GM21717 (cell line): ENCODE measurements around the gene NMNAT2.

ENCODE experiments used
- ATAC-seq: cut with Tn5 transposase; IDR thresholded peaks from one replicate; pipeline ENCODE4 v1.9.1; 2021; ENCODE audit warnings: mild to moderate bottlenecking, moderate library complexity; ENCODE audit not compliant: unreplicated experiment

NMNAT2 gene

DNA sequence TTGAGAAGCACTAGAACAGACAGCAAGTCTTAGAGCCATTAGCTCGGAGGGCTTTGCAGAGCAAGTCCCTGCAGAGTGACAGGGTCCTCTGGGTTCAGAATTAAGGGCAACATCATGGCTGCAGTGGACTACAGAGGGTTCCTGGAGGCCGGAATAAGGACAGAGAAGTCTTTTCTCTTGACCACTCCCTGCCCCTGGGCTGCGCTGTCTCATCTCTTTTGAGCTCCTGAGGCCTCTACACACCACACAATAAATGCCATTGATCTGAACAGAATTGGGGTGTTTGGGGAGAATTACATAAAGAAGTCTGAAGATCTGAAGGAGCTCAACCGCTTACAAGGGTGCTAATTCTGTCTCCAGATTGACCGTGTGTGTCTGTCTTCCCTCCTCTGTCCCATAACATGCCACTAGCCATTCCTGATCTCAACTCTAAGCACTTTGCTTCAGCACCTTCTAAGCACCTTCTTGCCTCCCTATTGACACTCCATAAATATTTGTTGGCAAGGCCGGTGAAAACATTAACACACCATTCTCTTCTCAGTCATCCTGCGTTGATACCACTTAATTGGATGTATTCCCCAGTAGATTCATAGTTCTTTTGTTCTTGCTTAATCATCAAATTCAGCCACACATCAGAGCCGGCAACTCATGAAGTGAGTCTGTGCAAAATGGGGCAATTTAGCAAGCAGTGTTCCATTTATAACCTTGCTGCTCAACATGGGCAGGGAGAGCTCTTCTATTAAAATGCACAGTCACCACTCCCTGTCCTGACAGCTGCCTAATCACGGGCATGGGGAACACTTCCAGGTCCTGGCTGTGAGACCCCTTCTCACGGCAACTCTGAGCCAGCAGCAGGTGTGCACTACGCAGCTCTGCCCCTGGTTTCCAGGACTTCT, 49.7 kb downstream of the NMNAT2 start:
- no peak for ATAC-seq

DNA sequence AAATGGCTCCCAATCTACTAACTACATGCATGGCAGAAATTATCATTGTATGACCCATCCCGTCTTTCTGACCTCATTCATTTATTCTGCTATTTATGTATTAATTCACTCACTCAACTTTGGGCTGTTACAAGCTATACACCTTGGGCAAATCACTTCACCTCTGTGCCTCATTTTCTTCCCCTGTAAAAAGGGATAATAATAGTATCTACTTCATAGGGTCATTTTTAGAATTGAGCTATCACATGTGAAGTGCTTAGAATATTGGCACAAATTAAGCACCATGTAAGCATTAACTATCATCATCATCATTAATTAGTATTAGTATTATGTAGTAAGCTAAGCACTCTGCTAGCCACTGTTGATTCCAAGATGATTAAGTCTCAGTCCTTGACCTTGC, 52.1 kb downstream of the NMNAT2 start:
- no peak for ATAC-seq

DNA sequence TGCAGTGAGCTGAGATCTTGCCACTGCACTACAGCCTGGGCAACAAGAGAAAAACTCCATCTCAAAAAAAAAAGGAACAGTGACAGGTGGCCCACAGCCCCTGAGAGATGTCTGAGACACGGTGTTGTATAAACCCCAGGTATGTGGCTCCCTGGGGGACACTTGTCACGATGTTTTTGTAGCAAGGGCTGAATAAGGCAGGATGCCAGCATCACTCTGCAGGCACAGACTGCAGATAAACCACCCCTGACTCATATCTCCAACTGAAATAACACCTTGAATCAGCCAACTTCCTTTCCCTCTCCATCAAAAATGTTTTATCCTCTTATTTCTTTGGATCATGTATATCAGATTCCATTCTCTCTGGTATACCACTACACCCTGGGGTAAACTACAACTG, 52.5 kb downstream of the NMNAT2 start:
- no peak for ATAC-seq

DNA sequence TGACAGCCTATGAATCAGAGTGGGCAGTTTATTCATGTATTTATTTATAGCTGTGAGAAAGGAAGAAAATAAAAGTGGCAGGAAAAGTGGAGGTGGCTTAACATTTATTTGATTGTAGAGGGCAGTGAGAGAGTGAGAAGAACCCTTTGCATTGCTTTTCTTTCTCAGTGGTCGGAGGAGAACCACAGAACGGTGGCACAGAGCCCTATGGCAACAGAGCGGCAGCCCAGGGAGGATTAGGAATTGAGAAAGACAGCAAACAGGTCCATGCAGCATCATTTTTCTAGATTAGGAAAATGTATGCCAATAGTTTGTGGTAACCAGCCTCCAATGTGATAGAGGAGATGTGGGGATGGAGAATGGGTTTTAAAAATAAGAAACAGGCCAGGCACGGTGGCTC, 53.1 kb downstream of the NMNAT2 start:
- no peak for ATAC-seq

DNA sequence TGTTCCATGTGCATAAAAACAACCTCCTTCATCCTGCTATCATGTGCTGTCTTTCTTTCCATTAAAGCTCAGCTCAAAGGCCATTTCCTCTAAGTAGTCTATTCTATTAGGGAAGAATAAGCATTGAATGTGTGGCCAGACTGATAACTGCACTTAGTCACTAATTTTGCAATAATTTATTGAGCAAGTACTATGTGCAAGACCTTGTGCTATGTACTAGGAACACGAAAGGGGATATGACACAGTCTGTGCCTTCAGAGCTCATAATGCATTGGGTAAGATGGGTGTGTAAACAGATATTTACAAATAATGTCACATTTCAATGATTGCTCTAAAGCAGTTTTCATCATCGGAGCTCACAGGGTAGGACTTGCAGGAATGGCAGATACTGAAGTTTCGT, 54.2 kb downstream of the NMNAT2 start:
- ATAC-seq = no peak

DNA sequence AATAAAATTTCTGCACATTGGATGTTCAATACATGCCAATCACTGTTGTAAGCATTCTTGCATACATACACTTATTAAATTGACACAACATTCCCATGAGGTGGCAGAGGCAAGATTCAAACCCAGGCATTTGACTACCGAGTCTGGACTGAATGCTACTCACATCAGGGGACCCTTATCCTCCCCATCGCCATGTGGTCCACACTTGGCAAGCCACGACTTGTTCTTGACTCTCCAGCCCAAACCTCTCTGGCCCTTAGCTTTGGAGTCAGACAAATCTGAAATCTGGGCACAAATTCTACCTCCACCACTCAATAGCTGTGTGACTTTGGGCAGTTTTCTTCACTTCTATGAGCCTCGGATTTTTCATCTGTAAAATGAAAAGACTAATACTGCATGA, 57.1 kb downstream of the NMNAT2 start:
- ATAC-seq = no peak

DNA sequence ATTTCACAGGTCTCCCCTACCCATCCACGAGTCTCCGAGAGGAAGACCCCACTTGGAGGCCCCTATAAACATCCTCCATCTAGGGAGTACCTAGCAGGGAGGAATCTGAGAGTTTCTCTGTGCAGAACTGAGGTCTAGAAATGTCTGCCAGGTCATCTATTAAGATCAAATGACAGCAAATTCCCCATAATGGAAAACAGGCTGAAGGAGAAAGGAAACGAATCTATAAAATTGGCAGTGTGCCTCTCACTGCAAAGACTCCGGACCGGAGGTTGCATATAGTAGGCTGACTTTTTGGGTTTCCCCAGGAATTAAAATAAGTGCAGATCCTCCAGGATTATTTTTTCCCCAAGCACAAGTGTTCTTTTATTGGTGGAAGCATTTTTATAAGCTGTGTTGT, 57.7 kb downstream of the NMNAT2 start:
- ATAC-seq = no peak

DNA sequence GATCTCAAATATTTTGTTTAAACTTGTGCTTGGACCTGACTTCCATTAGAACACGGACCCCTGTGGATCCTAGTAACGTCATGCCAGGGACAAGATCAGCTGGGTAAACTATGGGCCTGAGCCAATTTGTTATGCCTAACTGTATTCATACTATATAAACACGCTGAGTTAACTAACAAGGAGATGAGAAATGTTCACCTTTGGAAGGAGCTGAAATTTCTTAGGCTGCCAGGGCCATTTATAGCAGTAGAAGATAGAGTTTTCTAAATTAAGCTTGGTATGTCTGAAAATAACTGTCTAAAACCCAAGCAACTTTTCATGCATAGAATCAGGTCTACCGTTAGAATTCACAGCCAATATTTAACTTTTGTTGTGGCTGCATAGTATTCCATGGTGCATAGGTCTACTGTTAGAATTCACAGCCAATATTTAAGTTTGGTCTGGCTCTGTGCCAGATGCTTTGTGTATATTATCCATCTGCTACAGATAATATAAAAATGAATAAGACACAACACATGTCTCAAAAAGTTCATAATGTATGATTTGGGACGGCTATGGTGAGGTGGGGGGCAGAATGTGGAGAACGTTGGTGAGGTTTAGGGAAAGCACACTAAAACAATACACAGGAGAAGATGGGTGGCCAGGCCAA, 61.5 kb downstream of the NMNAT2 start:
- ATAC-seq = no peak

DNA sequence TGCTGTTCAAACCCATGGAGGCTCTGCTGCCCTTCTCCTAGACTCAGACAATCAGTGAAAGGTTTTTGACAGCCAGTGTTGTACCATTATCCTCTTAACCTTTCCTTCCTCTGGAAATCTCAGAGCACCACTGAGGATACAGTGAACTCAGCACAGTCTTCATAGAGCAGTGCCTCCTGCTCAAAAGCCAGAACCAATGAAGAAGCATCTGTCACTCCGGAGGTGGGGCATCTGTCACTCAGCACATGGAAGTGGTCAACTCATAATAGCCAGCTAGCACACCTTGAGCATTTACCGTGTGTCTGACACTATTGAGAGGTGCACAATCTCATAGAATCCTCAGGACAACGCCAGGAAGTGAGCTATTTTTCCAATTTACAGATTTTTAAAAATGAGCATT, 62.4 kb downstream of the NMNAT2 start:
- no peak for ATAC-seq

DNA sequence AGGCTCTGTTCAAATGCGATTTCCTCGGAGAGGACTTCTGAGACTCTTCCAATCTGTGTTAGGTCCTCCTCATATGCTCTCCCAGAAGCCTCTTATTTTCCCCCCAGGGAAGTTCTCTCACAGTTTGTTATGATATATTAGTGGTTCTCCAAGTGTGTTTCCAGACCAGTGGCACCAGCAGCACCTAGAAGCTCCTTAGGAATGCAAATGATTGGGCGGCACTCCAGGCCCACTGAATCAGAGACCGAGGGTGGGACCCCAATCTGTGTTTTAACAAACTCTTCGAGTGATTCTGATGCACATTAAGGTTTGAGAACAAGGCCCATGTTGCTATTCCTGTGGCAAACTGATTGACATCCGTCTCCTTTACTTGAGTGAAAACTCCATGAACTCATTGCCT, 63.0 kb downstream of the NMNAT2 start:
- ATAC-seq = no peak

DNA sequence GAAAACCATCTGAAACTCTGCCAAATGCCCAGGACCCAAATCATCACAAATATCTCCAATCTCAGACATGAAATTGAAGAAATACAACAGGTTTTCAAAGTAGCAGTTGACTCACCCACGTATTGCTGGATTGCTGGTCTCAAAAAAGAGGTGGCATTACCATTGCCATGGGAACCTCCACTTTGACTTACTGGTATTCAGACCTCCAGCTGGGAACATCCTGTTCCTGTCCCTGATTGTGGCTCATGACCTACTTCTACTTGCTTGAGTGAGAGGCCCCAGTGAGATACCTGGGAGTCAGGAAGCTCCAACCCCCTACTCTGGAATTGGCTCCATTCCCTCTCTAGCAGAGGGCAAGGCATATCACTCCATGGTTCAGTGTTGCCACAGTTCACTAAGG, 64.6 kb downstream of the NMNAT2 start:
- ATAC-seq = no peak

DNA sequence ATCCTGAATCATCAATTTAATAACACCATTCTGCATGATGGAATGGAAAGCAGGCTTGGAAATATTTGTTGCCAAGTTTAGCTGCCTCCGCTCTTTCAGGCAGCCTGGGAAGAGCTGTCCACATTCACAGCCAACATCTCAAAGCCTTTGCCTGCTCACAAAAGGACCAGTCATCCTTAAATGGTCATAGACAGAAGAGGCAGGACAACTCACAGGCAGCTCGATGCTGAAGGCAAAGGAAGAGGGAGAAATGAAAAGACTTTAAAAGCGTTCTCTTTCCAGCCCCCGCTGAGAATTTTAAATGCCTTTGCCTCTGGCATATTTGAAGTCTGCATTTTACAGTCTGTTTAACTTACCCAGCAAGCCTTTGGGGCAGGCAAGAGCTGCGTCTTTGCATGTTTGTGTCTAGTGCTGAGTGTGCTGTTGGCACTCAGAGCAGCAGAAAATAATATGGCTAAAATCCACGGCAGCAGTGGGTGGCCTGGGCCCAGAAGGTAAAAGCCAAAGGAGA, 68.9 kb downstream of the NMNAT2 start:
- ATAC-seq = no peak

DNA sequence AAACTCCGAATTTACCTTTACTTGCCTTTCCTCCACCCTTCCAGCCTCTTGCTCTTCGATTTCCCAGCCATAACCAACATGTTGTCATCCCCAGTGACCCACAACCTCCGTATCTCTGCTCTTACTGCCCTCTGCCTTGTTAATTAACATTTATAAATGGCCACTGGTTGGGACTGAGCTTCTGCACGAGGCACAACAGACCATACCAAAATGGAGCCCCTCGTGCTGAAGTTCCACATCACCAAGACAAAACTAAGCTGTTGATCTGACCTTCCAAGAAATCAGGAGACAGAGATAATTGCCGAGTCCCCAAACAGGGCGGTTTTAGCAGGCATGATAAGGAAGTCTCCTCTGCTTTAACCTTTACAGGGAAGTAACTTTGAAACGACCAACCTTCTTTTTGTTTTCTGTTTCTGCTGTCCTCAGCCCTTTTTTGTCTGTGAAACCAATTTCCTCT, 71.9 kb downstream of the NMNAT2 start:
- ATAC-seq = no peak

DNA sequence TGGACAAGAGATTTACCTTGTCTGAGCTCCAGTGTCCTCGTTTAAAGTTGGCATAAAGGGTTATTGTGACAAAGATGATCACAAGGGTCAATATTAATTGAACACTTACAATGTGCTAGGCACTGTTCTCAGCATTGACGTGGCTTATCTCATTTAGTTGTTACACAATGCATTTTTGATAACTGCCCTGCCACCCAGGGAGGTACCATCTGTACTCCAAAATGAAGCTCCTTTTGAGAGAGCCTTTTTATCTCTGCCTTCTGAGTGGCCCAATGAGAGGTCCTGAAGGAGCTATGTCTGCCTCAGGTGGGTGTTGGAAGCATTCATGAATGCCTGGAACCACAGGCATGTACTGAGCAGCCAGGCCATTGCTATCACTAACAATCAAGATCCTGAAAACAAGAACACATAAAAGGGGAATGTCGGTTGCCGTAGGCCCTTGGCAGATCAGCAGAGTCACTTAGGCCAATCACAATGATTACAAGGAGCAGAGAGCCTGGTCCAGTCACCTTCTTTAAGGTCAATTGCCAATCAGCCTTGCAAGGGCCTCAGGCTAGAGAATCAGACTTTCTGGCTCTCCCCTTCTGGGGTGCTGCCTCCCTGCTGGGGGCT, 78.5 kb downstream of the NMNAT2 start:
- no peak for ATAC-seq

DNA sequence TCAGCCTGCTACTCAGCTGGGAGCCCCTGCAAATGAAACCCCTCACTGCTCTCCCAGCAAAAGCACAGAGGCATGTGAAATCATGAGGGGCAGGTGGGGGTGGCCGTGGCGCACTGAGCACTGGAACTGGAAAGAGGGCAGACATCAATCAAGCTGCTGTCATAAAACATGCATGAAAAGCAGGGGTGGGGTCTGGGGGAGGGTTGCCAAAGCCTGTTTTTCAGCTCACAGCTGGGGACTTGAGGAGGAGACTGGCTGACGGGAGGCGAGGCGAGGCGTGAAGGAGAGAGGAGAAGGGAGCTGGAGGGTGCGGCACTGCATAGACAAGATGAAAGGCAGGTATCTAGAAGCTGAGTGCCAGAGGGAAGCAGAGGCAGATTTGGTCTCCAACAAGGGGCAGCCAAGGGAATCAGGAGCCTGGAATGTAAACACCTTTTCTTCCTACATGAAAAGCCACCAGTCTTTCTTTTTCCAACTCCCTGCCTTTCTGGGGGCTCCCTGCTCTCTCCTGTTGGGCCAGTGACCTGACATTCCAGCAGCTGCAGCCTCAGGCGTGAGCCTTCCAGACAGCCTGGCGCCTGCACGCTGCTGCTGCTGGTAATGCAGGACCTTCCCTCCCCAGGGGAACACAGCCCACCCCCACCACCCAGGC, 87.0 kb downstream of the NMNAT2 start:
- no peak for ATAC-seq

DNA sequence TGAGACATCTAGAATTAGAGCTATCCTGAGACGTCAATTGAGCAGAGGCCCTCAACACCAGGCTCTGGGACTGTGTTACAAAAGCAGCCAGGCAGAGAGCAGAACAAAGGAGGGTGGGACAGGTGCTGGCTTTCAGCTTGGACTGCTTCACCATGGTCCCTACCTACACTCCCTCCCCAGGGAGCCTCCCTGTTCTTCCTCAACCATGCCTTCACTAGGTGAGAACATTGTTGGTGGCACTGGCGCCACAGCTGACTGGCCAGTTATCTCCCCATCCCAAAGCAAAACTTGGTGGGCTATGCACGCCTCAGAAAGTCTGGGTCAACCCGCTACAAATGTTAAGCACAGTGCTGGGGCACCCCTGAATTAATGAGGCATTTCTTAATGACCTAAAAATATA, 87.8 kb downstream of the NMNAT2 start:
- ATAC-seq = no peak

DNA sequence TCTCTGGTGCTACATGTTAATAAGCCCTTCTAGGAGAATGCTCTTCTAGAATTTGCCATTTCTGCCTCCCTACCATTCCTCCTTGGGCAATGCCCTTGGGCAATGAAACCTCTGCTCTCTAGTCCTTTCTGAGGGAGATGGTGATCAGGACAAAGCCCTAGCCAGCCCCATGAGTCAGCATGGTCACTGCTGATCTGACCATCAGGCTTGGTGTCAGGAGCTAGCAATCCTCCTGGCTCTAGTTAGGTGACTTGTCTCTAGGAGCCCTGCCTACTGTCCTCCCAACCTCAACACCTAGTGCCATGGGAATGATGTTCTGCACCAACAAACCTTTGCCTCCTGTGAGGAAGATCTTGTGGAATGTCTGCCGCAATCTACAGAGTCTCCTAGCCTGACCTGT, 89.8 kb downstream of the NMNAT2 start:
- ATAC-seq = no peak

DNA sequence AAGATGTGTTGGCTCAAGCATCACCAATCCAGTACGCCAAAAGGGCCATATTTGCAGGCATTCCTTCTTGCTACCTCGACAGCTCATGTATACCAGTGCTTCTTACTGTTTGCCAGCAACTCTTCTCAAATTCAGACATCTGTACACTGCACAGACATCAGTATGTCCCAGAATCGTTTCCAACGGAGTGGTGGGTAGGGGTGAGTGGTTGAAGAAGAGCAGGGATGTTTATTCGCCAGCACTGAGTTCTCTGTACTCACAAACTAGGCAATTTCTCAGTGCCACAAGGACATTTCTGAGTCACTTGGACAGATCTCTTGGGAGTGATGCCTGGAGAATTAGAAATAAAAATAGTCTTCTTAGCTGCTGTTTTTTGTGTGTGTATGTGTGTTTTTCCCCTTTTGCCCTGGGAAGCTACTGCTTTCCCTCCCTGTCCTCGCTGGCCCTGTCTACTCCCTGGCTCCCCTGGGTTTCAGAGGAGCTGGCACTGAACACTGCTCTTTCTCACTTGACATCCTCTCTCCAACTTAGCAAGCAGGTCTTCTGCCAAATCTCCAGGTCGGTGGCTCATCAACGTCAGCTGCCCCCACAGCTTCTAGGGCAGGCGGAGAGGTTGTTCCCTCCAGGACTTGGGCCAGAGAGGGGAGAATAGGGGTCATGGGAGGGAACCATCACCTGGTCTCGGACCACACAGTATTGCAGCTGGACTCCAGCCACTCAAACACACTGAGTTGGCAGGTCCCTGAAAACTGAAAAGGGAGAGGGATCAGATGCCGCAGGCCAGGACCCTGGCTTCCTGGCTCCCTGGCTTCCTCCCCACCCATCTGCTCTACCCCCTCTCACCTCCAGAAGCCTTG, 90.5 kb downstream of the NMNAT2 start:
- no peak for ATAC-seq

DNA sequence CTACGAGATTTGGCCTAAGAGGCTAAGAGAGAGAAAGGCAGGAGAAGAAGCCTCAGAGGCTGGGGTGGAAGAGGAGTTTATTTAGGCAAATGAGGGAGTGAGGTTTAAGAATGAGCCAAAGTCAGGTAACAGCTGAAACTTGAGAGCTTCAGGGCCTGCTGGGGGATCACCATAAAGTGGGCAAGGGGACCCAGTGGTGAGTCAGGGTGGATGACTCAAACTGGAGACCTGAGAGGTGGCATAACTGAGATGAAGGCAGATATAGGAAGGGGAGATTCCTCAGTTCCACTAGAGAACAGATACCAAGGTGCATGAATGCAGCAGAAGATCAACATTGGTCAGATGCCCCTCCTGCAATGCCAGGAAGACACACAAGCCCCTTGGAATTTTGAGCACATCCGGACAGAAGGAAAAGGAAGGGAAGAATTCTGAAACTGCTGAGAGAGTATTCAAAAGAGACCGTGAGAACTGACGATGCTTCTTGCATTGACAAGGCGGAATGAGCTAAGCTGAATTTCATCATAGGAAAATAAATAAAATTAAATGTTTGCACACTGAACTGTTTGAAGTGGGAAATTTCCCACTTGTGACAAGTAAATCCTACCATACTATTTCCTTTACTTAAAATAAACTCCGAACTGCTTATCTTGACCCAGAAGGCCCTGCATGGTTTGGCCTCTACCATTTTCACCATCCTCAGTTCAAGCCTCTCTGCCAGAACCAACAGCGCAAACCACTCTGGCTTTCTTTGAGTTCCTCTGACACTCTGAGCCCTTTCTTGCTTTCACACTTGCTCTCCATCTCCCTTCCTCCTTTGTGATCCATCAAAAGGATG, 94.1 kb downstream of the NMNAT2 start:
- ATAC-seq = no peak
